H1 (cell line): Measurements from ENCODE around the gene TXNRD3. TPM values are rescaled to one million over a fixed set of nuclear protein-coding genes. Genes with fewer than 3 reads are reported as not detected.

Experiments
- CBX8 ChIP-seq: fragments of 300-800, 300-1000 bp; sonication (generic); IDR thresholded peaks from 2 replicates; pipeline ENCODE4 v1.7.1; 2016; ENCODE audit warnings: low read depth, low read length, borderline replicate concordance
- CEBPB ChIP-seq: IDR thresholded peaks from 2 replicates; pipeline ENCODE4 v1.6.1; 2012; ENCODE audit warnings: low read depth, low read length
- CHD2 ChIP-seq: IDR thresholded peaks from 2 replicates; pipeline ENCODE4 v1.6.1; 2012; ENCODE audit warnings: low read length, improper control_type of control experiment
- KDM1A ChIP-seq: fragments of 200-600, 300-600 bp; sonication (generic); IDR thresholded peaks from 2 replicates; pipeline ENCODE4 v1.7.1; 2016; ENCODE audit warnings: mild to moderate bottlenecking, low read length, borderline replicate concordance
- NANOG ChIP-seq: IDR thresholded peaks from 2 replicates; pipeline ENCODE4 v1.6.1; 2011; ENCODE audit warnings: low read length, low read depth, mild to moderate bottlenecking, inconsistent platforms; ENCODE audit not compliant: insufficient read depth, poor library complexity, severe bottlenecking
- POU5F1 ChIP-seq: IDR thresholded peaks from 2 replicates; pipeline ENCODE4 v1.6.1; 2011; ENCODE audit warnings: low read depth, mild to moderate bottlenecking, low read length, moderate library complexity
- RBBP5 ChIP-seq: IDR thresholded peaks from 2 replicates; pipeline ENCODE4 v1.7.1; 2012; ENCODE audit warnings: low read depth, mild to moderate bottlenecking, inconsistent platforms, low read length, moderate library complexity, borderline replicate concordance
- TAF7 ChIP-seq: optimal IDR thresholded peaks from 2 replicates; pipeline ENCODE3; 2011; ENCODE audit warnings: low read depth, mild to moderate bottlenecking, inconsistent platforms, low read length, moderate library complexity, borderline replicate concordance
- polyA plus RNA-seq, 7 experiments: library from polyadenylated mRNA; depleted of rRNA in 3 of 7; stranded (reverse) in 5 of 7; unstranded in 2 of 7; fragments of >200 nt in 5 of 7; fragments of 200-250 nt in 2 of 7; gene quantifications; 1 replicate in 5 of 7; 2 replicates in 1 of 7; 4 replicates in 1 of 7; pipeline versions ENCODE4 v1.2.1 to v1.2.3, GENCODE V29; 2011 to 2013; ENCODE audit warnings: missing spikeins in 2 of 7, mixed read lengths in 2 of 7
- total RNA-seq: library from RNA; stranded (reverse); fragmentation: NEBNext Ultra II Directional; extraction: Animal tissue kit (Norgen Biotek cat#: 25700); gene quantifications from 2 replicates; pipeline ENCODE4 v1.2.1, GENCODE V29; 2021
- TF ChIP-seq, protein P1 (sequence below): fragments of 300-600 bp; sonication (generic); IDR thresholded peaks from 2 replicates; pipeline ENCODE4 v1.7.1; 2012; ENCODE audit warnings: low read length, moderate library complexity, mild to moderate bottlenecking, inconsistent platforms; ENCODE audit not compliant: insufficient replicate concordance
- TF ChIP-seq, protein P2 (sequence below): IDR thresholded peaks from 2 replicates; pipeline ENCODE4 v1.6.1; 2011; ENCODE audit warnings: low read length, improper control_type of control experiment

The TXNRD3 gene
- total and polyA plus RNA-seq, 2 of the 8 experiments (the other 6 are each of a cell fraction or from before 2014, with no cell fraction given), result 3.4 to 4.3 TPM

DNA sequence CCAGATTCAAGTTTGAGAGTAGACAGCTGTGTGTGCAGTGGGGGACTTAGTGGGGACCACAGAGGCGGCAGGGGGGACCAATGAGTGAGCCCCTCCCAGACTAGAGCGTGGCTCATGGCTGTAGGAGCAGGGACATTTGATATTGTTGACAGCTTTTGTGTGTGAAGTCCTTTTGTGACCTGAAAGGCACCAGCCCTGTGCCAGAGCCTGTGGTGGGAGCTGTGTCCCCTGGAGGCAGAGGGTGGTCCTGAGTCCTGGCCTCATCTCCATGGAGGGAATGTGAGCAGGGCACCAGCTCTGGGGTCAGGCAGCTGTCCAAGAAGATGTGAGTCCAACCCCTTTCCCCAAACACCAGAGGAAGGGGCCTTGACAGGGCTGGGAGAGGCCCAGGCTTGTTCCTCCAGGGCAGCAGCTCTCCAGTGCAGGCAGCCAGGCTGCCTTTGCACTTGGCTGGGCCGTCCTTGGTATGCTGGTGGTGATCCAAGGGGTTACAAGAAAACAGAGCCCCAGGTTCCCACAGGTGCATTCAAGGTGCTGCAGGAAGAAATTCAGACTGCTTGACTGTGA, 86.1 kb downstream of the TXNRD3 start (continued):
- TF ChIP-seq, protein P1, sequence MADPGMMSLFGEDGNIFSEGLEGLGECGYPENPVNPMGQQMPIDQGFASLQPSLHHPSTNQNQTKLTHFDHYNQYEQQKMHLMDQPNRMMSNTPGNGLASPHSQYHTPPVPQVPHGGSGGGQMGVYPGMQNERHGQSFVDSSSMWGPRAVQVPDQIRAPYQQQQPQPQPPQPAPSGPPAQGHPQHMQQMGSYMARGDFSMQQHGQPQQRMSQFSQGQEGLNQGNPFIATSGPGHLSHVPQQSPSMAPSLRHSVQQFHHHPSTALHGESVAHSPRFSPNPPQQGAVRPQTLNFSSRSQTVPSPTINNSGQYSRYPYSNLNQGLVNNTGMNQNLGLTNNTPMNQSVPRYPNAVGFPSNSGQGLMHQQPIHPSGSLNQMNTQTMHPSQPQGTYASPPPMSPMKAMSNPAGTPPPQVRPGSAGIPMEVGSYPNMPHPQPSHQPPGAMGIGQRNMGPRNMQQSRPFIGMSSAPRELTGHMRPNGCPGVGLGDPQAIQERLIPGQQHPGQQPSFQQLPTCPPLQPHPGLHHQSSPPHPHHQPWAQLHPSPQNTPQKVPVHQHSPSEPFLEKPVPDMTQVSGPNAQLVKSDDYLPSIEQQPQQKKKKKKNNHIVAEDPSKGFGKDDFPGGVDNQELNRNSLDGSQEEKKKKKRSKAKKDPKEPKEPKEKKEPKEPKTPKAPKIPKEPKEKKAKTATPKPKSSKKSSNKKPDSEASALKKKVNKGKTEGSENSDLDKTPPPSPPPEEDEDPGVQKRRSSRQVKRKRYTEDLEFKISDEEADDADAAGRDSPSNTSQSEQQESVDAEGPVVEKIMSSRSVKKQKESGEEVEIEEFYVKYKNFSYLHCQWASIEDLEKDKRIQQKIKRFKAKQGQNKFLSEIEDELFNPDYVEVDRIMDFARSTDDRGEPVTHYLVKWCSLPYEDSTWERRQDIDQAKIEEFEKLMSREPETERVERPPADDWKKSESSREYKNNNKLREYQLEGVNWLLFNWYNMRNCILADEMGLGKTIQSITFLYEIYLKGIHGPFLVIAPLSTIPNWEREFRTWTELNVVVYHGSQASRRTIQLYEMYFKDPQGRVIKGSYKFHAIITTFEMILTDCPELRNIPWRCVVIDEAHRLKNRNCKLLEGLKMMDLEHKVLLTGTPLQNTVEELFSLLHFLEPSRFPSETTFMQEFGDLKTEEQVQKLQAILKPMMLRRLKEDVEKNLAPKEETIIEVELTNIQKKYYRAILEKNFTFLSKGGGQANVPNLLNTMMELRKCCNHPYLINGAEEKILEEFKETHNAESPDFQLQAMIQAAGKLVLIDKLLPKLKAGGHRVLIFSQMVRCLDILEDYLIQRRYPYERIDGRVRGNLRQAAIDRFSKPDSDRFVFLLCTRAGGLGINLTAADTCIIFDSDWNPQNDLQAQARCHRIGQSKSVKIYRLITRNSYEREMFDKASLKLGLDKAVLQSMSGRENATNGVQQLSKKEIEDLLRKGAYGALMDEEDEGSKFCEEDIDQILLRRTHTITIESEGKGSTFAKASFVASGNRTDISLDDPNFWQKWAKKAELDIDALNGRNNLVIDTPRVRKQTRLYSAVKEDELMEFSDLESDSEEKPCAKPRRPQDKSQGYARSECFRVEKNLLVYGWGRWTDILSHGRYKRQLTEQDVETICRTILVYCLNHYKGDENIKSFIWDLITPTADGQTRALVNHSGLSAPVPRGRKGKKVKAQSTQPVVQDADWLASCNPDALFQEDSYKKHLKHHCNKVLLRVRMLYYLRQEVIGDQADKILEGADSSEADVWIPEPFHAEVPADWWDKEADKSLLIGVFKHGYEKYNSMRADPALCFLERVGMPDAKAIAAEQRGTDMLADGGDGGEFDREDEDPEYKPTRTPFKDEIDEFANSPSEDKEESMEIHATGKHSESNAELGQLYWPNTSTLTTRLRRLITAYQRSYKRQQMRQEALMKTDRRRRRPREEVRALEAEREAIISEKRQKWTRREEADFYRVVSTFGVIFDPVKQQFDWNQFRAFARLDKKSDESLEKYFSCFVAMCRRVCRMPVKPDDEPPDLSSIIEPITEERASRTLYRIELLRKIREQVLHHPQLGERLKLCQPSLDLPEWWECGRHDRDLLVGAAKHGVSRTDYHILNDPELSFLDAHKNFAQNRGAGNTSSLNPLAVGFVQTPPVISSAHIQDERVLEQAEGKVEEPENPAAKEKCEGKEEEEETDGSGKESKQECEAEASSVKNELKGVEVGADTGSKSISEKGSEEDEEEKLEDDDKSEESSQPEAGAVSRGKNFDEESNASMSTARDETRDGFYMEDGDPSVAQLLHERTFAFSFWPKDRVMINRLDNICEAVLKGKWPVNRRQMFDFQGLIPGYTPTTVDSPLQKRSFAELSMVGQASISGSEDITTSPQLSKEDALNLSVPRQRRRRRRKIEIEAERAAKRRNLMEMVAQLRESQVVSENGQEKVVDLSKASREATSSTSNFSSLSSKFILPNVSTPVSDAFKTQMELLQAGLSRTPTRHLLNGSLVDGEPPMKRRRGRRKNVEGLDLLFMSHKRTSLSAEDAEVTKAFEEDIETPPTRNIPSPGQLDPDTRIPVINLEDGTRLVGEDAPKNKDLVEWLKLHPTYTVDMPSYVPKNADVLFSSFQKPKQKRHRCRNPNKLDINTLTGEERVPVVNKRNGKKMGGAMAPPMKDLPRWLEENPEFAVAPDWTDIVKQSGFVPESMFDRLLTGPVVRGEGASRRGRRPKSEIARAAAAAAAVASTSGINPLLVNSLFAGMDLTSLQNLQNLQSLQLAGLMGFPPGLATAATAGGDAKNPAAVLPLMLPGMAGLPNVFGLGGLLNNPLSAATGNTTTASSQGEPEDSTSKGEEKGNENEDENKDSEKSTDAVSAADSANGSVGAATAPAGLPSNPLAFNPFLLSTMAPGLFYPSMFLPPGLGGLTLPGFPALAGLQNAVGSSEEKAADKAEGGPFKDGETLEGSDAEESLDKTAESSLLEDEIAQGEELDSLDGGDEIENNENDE, result no peak
- TF ChIP-seq TAF7 (no peak), KDM1A (no peak), RBBP5 (no peak), NANOG (no peak), CEBPB (no peak), CHD2 (no peak), POU5F1 (no peak), CBX8 (no peak)
- TF ChIP-seq, protein P2, sequence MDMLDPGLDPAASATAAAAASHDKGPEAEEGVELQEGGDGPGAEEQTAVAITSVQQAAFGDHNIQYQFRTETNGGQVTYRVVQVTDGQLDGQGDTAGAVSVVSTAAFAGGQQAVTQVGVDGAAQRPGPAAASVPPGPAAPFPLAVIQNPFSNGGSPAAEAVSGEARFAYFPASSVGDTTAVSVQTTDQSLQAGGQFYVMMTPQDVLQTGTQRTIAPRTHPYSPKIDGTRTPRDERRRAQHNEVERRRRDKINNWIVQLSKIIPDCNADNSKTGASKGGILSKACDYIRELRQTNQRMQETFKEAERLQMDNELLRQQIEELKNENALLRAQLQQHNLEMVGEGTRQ, result no peak
